Gastrocnemius medialis (tissue), 4 donors: ENCODE results near the gene RLN3. TPM values are rescaled to one million over a fixed set of nuclear protein-coding genes. Genes with fewer than 3 reads are reported as not detected.
A peak's percentile ranks its signal among the peaks of the same experiment; 100 is the strongest.

Experiments used
- ATAC-seq, 2 donors: fragments of 150-250 bp; one replicate each; pipeline ENCODE4 v1.9.1; 2016
- DNase-seq, 2 donors: peaks; one replicate each; pipeline ENCODE4 v3.0.0-alpha.2; 2019
- H3K27ac ChIP-seq, 4 donors: fragments of 200-600 bp; sonication (generic); 1 replicate in 1 of 4; 2 replicates in 3 of 4; pipeline ENCODE4 v1.5.1; 2016 to 2018; ENCODE audit warnings: mild to moderate bottlenecking in 2 of 4, moderate library complexity in 1 of 4
- H3K27me3 ChIP-seq, 3 donors: fragments of 200-600 bp; sonication (generic) in 2 of 3; 1 replicate in 1 of 3; 2 replicates in 2 of 3; pipeline versions ENCODE4 v1.5.1 to v1.6.0; 2016 to 2019; ENCODE audit warnings: mild to moderate bottlenecking in 1 of 3, moderate library complexity in 1 of 3
- H3K36me3 ChIP-seq, 2 donors: fragments of 200-600 bp; sonication (generic) in 1 of 2; one replicate each; pipeline ENCODE4 v1.5.1; 2017 to 2018
- H3K4me1 ChIP-seq, 2 donors: fragments of 200-600 bp; sonication (generic) in 1 of 2; one replicate each; pipeline ENCODE4 v1.5.1; 2016 to 2017; ENCODE audit warnings: mild to moderate bottlenecking in 2 of 2
- H3K4me3 ChIP-seq, 4 donors: fragments of 200-600 bp; sonication (generic) in 3 of 4; 1 replicate in 1 of 4; 2 replicates in 3 of 4; pipeline ENCODE4 v1.5.1; 2016 to 2019; ENCODE audit warnings: mild to moderate bottlenecking in 2 of 4
- H3K9me3 ChIP-seq, 3 donors: fragments of 200-600 bp; sonication (generic) in 2 of 3; 1 replicate in 1 of 3; 2 replicates in 2 of 3; pipeline ENCODE4 v1.5.1; 2016 to 2019
- CTCF ChIP-seq, 5 experiments: fragments of 450-650 bp in 3 of 5; fragments of 200-600 bp in 2 of 5; sonication (generic) in 2 of 5; IDR thresholded peaks in 4 of 5; conservative IDR thresholded peaks in 1 of 5; 1 replicate in 4 of 5; 2 replicates in 1 of 5; pipeline ENCODE4 v1.5.1; 2016 to 2019; ENCODE audit warnings: antibody characterized with exemption in 5 of 5, mild to moderate bottlenecking in 3 of 5, moderate library complexity in 3 of 5
- POLR2A ChIP-seq, 2 donors: fragments of 450-650 bp; IDR thresholded peaks; one replicate each; pipeline ENCODE4 v1.6.1; 2017; ENCODE audit warnings: antibody characterized with exemption in 2 of 2, mild to moderate bottlenecking in 2 of 2, moderate library complexity in 2 of 2
- in situ Hi-C, 4 donors: fragments of 200-750 bp; cut with MboI; loops; one replicate each; pipeline versions ENCODE4 v1.15.0 to v1.8.0; 2017; ENCODE audit warnings: low sequenced_read_pairs in 4 of 4
- intact Hi-C: fragments of 100-400 bp; cut with DNase I; formaldehyde crosslinking; loops from one replicate; pipeline ENCODE4 v1.15.1; 2023; ENCODE audit warnings: low total_unique reads
- total RNA-seq, 4 donors: library from RNA; depleted of rRNA; stranded (reverse); fragments of >200 nt; gene quantifications; one replicate each; pipeline versions ENCODE4 v1.1.0 to v1.2.3, GENCODE V29; 2016

Gene RLN3
- total RNA-seq, 4 donors from 2014 or later, result not detected

DNA sequence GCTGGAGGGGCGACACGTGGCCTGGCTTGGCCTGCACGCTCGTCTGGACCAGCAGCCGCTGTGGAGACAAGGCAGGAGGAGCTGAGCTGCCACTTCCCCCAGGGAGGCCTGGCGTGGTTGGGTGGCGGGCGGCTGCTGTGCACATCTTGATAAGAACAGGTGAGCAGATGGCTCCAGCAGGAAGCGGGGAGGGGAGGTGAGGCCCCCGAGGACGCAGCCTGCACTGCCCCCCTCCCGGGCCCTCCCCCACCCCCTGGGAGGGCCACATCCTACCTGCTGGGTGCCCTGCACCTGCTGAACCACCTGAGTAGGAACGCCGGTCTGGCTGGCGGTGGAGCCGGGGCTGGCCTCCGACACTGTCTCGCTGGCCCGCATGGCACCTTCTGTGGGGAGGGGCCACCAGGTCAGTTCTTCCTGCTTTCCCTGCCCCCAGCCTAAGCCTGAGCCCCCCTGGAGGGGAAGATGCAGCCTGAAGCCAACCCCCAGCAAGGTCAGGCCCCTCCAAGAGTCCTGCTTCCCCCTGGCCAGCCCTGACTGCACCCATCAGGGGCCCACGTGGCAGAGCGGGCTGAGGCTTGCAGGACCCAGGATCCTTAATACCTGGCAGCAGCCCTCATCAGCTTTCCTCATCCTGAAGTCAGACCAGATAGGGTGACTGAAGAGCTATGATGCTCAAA lies 44.6 kb upstream of the RLN3 start:
- H3K27me3 ChIP-seq, result no peaks in the 10 kb centered on the region
- peaks cover 30 to 36% of the 10 kb centered on the region in 2 donors for H3K4me1 ChIP-seq
- no peak for DNase-seq
- ATAC-seq, result no peak
- in situ Hi-C loops (no loop called here), intact Hi-C loops (no loop called here)
- H3K4me3 ChIP-seq, result no peak overlapping the region
- TF ChIP-seq POLR2A (IDR thresholded peaks at IDR 0.05) (no peak), CTCF (IDR thresholded peaks at IDR 0.05 in 4 of 5, conservative IDR thresholded peaks at IDR 0.05 in 1 of 5) (no peak)
- H3K36me3 ChIP-seq, result no peaks in the 10 kb centered on the region
- no peaks in the 10 kb centered on the region for H3K9me3 ChIP-seq
- H3K27ac ChIP-seq, result no peak overlapping the region

DNA sequence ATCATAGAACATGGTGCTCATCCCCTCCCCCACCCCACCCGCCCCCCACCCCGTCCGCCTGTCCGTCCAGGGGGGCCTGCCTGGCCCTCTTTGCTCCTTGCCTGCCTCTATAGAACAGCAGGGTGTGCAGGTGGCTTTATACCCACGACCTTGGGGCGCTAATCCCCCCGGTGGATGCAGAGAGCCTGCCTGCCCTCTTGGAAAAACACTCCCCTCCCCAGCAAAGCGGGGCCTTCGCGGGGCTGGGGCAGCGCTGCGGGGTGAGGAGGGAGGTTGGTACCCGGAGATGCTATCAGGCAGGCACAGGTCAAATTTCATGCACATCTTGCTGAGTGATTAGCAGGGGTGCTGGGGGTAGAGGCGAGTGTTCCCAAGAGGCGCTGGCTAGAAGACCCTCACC lies 43.8 kb upstream of the RLN3 start:
- no peak for TF ChIP-seq POLR2A (IDR thresholded peaks at IDR 0.05)
- no peak for TF ChIP-seq CTCF (IDR thresholded peaks at IDR 0.05 in 4 of 5, conservative IDR thresholded peaks at IDR 0.05 in 1 of 5)
- intact Hi-C loops, result no loop called here
- H3K27me3 ChIP-seq, result no peaks in the 10 kb centered on the region
- no peaks in the 10 kb centered on the region for H3K36me3 ChIP-seq
- DNase-seq, result no peak
- ATAC-seq, result no peak
- H3K4me1 ChIP-seq, result peaks cover 30 to 43% of the 10 kb centered on the region in 2 donors
- H3K9me3 ChIP-seq, result no peaks in the 10 kb centered on the region
- in situ Hi-C loops, result no loop called here
- H3K4me3 ChIP-seq, result no peak overlapping the region
- no peak overlapping the region for H3K27ac ChIP-seq

DNA sequence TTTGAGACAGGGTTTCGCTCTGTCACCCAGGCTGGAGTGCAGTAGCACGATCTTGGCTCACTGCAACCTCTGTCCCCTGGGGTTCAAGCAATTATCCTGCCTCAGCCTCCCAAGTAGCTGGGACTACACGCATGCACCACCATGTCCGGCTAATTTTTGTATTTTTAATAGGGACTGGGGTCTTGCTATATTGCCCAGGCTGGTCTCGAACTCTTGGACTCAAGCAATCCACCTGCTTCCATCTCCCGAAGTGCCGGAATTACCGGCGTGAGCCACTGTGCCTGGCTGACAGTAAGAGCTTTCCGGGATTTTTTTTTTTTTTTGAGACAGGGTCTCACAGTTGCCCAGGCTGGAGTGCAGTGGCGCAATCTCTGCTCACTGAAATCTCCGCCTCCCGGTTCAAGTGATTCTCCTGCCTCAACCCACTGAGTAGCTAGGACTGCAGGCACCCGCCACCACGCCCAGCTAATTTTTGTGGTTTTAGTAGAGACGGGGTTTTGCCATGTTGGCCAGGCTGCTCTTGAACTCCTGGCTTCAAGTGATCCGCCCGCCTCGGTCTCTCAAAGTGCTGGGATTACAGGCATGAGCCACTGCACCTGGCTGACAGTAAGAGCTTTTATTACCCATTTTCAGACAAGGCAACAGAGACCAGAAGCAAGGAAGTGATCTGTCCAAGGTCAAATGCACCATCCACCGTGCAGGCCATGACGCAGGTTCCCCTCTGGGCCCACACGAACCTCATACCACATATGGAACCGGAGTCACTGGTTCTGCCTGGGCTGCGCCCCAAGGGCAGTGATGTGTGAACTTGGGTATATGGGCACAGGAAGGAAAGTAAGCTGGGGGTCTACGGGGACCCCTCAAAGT lies 42.8 kb upstream of the RLN3 start:
- Histone ChIP-seq H3K4me1 (peaks cover 35 to 45% of the 10 kb centered on the region in 2 donors), H3K4me3 (no peak overlapping the region), H3K9me3 (no peaks in the 10 kb centered on the region), H3K27ac (peak overlapping the region; percentile 85 to 97 (median 90)), H3K36me3 (no peaks in the 10 kb centered on the region), H3K27me3 (no peaks in the 10 kb centered on the region)
- TF ChIP-seq CTCF (IDR thresholded peaks at IDR 0.05 in 4 of 5, conservative IDR thresholded peaks at IDR 0.05 in 1 of 5) (no peak), POLR2A (IDR thresholded peaks at IDR 0.05) (no peak)
- in situ Hi-C loops (no loop called here), intact Hi-C loops (no loop called here)
- DNase-seq (no peak), ATAC-seq (no peak)

DNA sequence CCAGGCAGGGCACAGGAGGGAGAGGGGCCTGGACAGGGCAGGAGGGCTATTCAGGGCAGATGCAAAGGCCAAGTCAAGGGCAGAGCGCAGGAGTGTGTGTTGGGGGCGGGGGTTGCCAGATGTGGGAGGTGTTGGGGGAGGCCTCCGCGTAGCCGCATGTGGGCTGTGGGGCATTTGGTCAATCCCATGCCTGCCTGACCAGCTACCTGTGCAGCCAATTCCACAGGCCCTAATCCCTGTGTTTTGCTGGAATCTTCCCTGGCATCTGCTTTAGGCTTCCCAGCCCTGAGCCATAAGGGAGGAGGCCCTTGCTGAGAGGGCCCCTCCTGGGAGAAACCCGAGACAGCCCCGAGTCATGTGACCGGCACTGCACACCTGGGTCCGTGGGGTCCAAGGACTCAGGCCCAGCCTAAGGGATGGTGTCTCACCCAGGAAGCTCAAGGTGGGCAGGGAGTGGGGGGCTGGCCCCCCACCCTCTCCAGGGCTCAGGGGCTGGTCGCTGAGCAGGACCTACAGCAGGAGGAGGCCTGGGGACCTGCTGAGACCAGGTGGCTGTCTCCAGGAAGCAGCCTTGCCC lies 42.1 kb upstream of the RLN3 start:
- Histone ChIP-seq H3K9me3 (no peaks in the 10 kb centered on the region), H3K27ac (peak overlapping the region; percentile 85 to 97 (median 90)), H3K27me3 (no peaks in the 10 kb centered on the region), H3K4me3 (peak overlapping the region in 1 of 4 donors; percentile 15), H3K4me1 (peaks cover 35 to 39% of the 10 kb centered on the region in 2 donors), H3K36me3 (no peaks in the 10 kb centered on the region)
- intact Hi-C loops (no loop called here), in situ Hi-C loops (no loop called here)
- DNase-seq (no peak), ATAC-seq (no peak)
- TF ChIP-seq CTCF (IDR thresholded peaks at IDR 0.05 in 4 of 5, conservative IDR thresholded peaks at IDR 0.05 in 1 of 5) (no peak), POLR2A (IDR thresholded peaks at IDR 0.05) (no peak)
